KBM-7 (cell line): Measurements from ENCODE around the gene KDM2A.

Experiments used
- DNase-seq: peaks from one replicate; pipeline ENCODE4 v3.0.0-alpha.2; 2015
- in situ Hi-C: fragments of 300-500 bp; cut with MboI; formaldehyde crosslinking; loops from 2 replicates; pipeline ENCODE4 v1.14.3; 2020; ENCODE audit warnings: low sequenced_read_pairs, low pct_unique_long_range_greater_than_20kb, mixed read lengths

The KDM2A gene

DNA sequence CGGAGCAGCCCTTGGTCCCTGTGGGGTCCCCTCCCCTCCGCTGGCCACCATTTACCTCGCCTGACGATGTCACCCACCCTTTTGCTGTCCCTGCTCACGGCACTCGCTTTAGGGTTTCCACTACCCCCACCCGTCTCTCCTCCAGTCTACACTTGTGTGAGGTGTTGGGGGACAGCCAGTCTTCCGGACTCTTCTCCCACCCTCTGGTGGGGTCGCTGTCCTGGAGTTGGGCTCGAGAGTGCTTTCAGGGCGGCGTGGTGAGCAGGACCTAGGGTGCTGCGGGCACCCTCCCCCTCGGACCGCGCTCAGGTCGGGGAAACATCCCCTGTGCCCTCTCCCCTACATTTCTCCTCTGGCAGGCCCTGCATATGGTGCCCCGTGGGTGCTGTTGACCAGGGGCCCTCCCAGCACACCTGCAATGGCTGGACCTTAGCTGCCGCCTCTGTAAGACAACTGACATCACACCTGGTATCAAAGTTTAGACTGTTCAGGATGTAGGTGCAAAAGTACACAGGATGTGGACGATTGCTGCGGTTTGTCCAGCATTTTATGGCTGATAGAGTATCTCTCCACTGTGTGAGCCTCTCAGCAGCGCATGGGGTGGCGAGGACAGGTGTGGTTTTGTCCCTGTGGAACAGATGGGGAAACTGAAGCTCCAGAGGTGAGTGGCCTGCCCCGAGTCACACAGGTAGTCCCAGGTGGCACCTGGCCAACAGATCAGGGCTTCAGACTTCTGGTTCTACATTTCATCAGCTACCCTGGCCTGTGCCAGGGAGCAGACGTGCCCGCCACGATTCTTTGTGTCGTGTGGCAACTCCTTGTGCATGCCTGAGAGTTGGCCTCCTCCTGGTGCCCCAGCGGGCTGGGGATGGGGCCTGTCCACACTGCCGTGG is 148.4 kb downstream of the KDM2A start:
- DNase-seq, result no peak
- in situ Hi-C loops, result no loop called here

DNA sequence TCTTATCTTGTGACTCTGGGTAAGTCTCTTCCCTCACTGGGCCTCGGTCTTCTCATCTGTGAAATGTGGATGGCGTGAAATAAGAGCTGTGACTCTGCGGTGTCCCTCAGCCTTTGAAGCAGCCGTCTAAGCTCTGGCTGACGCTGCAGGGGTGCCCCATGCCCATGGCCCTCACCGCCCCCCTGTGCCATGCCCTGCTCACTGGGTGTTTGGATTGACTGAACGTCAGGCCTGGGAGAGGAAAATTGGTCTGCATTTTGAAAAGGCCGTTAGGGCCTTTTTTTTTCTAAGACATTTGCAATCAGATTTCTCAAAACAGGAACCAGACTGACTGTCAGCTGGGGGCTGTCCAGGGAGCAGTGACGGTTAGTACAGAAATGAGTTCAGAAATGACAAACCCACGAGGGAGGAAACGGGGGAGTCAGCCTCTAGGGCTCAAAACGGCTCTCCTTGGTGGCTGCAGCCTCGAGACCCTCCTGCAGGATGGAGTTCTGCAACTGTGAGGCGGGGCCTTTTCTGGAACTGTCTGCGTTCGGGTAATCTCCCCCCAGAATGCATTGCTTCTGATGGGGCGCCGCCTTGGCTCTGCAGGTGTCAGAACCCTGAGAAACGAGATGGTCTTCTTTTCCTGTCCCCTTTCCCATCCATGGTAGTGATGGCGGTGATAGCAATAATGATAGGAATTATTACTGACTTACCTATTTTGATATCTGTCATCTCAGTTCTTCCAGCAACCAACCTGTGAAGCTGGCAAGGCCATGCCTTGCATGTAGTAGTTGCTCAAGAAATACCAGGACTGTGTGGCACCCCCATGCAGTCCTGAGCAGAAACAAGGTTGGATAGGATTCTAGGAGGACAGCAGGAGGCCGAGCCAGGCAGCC is 149.3 kb downstream of the KDM2A start:
- in situ Hi-C loops, result no loop called here
- peak; percentile 96 for DNase-seq

DNA sequence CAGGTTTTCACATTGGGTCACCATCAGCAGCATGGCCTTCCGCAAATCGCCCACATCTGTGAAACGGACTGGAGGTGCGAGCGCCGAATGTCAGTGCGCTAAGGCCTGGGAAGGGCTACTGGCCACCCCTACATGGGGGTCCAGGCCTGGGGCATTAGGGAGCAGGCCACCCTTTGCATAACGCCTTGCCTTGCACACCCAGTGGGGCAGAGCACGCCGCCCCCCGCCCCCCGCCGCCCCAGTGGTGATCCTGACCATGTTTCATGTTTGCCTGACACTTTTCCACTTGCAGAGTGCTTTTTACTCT is 149.9 kb downstream of the KDM2A start:
- in situ Hi-C loops, result no loop called here
- no peak for DNase-seq

DNA sequence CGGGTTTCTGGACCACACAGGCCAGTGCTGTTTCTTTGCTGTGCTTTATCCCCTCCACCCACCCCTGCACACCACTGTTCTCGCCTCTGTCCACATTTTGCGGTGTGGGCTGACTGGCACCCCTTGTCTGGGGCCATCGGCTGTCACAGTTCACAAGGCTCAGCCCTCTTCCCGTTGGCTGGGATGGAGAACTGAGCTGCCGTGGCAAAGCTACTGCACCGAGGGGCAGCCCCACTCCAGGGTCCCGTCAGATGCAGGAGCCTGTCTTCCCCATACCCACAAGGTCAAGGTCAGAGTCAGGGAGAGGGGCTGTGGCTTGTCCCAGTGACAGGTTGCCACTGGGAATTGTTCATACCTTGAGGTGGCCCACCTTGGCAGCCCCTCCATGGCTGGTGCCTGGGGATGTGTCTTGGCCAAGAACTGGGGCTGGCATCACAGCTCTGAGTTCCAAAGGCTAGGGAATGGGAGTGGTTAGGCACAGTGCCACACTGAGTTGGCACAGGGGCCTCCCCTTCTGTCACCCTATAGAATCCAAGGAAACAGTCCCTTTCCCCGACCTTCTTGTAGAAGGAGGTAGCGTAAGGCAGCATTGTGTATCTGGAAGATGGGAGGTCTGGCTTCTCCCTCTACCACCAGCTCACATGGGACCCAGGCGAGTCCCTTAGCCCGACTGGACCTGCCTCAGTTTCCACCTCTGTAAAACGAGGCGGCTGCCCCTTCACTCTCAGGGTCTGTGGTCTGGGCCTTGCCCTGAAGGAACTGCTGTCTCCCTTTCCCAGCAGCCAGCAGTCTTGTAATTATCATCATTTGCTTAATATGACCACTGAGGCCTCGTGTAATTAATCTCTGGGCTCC is 150.6 kb downstream of the KDM2A start:
- DNase-seq, result no peak
- in situ Hi-C loops, result no loop called here

DNA sequence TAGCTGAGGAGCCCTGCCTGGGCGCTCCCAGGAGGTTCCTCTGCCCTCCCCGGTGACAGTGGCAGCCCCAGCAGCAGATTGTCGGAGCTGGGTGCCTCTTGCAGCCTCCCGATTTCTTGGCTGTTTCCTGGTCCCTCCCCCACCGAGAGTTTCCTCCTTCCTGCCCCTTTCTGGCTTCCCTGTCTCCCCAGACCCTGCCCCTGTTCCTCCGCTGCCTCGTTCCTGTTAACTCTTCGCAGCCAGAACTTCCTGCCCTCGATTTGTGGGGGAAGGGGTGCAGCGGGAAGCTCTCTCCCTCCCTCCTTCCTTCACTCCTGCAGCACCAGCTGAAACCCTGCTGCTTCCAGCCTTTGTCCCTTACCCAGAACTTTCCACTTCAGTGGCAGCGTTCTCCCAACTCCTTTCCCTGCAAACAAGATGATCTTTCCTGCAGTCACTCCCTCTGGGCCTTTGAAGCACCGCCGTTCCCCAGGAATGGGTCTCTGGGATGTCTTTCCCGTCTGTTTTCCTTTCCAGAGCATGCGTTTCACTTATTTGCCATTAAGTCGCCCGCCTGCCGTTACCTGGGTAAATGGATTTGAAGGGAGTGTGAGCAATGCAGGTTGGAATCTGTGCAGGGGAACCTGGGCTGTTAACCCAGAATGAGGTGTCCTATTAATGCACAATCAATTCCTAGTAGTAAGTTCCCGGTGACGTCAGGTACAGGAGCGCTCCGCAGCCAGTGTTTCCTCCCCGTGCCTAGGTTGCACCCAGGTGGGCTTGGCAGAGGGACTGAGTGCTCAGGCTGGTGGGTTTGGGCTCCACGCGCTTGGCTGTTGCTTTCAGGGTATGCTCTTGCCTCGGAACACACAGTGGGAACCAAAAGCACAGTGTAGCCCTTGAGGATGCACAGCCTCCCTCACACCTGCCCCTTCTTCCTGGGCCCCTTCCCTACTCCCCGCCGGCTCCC is 151.5 kb downstream of the KDM2A start:
- DNase-seq, result peak; percentile 87

DNA sequence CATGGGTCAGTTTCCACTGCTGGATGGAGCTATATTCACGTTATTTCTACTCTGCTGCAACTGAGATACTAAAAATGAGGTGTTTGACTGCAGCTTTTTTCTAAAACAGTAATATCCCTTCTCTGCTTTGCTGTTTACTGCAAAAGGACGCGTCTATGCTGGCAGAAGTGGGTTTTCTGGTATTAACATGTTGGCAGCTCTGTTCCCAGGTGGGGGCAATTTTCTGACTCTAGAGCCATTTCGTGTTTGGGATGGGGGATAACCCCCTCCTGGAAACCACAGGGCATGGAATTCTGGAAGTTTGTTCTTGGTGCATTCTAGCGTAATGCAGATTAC is 152.1 kb downstream of the KDM2A start:
- no peak for DNase-seq
- in situ Hi-C loops, result no loop called here

More for the DNA sequence above, 151.5 kb downstream of the KDM2A start:
- in situ Hi-C loops, result no loop called here

DNA sequence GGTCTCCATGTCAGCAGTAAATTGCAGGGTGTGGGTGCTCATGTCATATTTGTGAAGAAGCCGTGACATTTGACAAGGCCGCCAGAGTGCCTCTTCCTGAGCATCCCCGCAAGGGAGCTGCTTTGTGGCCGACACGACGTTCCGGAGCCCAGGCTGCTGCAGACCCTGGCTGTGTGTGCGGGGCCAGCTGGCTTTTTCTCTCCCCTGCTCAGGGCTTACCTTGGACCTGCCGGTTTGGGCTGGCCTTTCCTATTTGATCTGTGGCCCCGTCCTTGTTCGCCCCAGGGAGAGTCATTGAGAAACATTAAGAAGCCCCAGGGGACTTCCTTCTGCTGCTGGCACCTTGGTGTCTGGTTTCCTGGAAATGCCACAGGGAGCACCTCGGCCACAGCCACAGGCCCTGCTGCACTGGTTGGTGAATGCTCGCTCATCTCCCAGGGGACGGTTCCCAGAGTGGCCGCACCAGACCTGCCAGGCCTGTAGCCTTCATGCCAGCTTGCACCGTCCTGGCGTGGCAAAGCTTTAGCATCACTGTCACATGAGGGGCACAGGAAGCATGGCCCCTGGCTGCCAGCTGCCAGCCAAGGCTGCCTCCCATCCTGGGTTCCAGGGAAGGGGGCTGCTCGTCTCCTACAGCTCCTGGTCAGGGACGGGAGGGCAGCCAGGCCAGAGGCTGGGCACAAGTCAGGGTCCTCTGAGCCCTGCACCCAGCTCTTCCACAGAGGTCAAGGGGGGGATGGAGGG is 152.7 kb downstream of the KDM2A start:
- in situ Hi-C loops, result no loop called here
- peak; percentile 64 for DNase-seq

DNA sequence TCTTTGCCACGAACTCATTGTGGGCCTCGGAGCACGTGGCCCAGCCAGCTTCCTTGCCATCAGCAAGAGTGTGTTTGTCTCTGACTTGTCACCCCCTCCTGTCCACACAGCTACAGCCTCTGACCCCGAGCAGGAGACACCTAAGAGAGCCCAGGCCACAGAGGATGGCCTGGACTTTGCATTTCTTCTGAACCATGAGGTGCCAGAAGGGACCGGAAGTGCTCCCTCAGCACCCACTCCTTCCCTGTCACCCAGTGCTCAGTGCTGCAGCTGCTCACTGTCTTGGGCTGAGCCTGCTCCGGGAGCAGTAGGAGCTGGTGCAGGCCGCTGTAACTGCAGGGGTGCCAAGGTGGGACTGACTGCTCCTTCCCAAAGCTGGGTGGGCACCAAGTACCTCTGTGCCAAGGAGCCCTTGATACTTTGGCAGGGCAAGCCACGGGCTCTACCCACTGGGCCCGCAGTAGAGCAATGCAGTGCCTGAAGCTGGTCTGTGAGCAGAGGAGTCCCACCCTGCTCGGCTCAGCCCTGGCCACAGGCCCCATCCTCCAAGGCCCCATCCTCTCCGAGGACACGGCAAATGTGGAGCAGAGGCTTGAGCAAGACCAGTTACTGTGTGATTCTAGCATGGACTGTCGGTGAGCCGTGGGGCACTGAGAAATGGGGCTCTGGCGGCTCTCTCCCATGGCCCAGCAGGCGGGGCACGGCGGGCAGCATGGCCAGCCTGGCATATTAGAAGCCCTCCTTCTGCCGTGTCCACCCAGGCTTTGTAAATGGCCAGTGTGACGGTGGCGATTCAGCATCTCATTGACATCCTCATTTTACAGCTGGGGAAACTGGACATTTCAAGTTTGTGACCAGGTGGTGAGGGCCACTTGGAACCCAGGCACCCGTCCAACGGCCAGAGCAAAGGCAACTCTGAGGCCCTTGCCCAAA is 153.5 kb downstream of the KDM2A start:
- in situ Hi-C loops, result no loop called here
- no peak for DNase-seq

DNA sequence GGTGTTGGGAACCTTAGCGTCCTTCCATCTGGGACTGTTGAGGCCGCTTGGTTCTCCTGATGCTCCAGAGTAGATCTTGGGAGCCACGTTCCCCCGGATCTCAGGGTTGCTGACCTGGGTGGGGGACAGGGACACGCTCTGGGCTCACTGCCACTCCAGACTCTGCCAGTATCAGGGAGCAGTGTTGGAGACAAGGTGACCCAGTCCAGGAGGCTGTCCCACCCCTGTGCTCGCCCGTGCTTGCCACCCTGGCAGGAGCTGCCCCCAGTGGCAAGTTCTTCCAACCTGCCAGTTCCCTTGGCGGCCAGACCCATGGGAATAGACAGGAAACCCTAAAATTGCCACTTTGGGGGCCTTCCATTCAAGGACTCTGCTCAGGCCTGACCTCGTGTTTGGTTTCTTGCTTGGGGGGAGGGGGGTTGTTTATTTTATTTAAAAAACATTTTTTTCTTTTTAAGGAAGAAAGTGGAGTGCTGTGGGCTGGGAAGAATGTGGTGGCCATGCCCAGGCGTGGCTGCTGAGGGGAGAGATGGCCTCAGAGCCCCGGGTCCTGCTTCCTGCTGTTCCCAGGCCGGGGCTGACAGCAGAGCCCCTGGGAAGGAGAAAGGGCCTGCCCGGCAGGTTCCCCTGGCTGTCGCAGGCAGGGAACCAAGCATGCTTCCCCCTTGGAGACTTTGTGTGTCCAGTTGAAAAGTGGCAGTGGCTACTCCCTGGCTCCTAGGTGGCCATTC is 154.4 kb downstream of the KDM2A start:
- in situ Hi-C loops, result no loop called here
- DNase-seq, result no peak

DNA sequence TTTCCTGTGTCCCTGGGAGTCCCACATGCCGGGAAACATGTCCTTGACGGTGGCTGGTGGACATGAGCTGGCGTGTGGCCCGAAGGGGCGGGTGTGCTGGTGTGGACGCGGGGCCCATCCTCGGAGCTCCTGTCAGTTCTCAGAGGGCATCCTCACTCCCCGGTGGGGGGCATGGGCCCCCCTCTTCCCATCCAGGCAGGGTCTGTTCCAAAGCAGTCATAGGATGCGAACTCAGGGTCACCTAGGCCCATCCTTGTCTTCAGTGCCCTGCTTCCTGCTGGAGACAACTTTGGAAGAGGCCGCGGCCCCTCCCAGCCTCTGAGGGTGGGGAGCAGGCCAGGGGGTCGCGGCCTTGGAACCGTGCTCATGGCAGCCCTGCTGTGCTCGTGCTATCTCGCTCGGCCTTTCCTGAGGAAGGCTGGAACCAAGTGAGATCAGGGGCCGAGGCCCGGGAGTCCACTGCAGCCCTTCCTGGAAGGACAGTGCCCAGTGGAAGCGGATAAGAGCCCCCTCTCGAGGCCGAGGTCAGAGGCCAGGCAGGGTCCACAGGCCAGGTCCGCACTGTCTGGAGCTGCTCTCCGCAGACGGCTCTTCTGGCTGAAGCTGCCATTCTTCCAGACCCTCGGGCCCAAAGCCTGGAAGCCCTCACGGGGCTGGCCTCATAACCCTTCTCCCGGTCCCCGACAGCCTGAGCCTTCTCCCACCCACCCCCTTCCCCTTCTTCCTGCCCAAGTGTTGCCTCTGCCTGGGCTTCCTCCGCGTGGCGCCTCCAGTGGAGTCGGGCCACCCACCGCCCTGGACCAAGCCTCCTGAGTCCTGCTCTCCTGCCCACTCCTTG is 155.9 kb downstream of the KDM2A start:
- in situ Hi-C loops, result no loop called here

DNA sequence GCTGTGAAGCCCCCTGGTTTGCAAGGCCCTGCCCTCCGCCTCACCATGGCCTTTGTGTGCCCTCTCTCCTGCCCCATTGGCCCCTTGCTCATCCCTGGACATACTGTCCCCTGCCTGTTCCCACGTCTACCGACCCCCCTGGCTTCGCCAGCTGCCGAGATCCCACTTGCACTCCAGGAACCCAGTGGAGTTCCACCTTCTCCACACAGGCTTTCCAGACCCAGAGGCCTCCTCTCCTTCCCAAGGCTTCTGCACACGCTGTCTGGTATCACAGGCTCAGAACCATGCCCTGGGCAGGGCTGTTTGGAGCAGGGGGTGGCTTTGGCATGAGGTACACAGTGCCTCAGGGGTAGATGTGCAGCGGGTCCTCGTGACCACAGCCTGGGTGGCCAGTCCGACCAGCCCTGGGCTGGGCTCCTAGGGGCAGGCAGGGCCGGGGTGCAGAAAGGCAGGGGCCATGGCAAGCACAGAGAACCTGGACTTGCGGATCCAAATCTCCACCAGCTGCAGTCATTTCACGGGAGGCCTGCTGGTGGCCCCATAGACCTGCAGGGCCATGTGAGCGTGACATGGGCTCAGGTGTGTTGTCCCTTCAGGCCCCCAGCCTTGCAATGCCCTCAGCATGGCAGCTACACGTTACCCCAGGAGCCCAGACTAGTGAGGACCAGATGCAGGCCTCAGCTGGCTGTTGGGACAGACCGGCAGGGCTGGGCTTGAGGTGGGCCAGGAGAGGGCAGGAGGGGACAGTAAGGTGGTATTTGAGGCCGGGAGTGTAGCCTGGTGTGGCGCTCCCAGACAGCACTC is 156.7 kb downstream of the KDM2A start:
- no peak for DNase-seq

More for the DNA sequence above, 155.9 kb downstream of the KDM2A start:
- no peak for DNase-seq

DNA sequence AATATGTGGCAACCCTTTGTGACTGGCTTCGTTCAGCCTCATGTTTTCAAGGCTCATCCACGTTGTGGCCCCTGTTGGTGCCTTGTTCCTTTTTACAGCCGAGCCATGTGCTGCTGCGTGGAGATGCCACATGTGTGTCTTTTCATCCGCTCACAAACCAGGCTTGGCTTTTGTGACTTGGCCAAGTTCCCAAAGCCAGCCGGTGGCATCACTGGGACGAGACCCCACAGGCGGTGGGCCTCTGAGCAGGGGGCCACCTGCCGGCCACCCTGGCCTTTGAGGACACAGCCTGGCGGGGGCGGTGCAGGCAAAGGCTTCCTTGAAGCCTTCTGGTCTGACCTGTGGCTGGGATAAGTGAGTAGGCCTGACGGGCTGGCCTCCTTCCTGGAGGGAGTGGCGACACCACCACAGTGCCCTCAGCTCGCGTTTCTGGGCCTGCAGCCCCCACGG is 157.7 kb downstream of the KDM2A start:
- peak; percentile 97 for DNase-seq
- in situ Hi-C loops, result no loop called here

More for the DNA sequence above, 156.7 kb downstream of the KDM2A start:
- in situ Hi-C loops, result no loop called here

DNA sequence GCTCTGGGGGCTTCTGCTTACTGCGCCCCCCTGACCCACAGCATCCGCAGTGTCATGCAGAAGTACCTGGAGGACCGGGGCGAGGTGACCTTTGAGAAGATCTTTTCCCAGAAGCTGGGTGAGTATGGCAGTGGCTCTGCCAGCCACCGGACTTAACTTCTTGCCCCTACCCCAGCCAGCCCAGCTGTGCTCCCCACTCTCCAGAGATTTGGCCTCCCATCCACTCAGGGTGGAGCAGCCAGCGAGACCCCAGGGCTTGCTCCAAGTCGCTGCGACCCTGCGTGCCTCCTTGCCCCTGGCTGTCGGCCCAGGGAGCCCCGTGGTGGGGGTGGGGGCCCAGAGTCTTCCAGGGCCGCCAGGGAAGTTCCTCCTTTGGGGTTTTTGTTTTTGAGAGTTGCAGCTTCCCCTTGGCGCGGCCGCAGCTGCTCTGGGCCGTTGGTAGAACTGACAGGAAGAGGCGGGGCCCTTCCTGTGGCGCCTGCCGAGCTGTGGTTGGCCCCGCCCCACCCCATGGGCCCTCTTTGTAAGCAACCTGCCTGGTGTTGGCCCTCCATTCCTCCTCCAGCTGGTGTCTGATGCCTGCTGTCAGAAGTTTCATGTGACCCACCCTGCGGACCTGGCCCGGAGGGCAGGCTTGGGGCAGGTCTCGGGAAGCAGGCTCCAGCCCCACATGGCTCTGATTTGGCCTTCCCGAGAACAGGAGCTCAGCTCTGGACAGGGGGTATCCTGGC is 158.3 kb downstream of the KDM2A start:
- in situ Hi-C loops, result no loop called here
- DNase-seq, result peak; percentile 100
